Lung microvascular endothelial cell (primary cell): Measurements from ENCODE around the gene PDGFD. TPM values are rescaled to one million over a fixed set of nuclear protein-coding genes. Genes with fewer than 3 reads are reported as not detected.

Experiments
- DNase-seq, 2 donors: peaks; one replicate each; pipeline versions ENCODE4 v3.0.0 to v3.0.0-alpha.2; 2010; ENCODE audit warnings: low read depth in 2 of 2
- total RNA-seq: library from RNA; depleted of rRNA; stranded (reverse); fragments of >200 nt; gene quantifications from 2 replicates; pipeline ENCODE4 v1.2.1, GENCODE V29; 2014

The PDGFD gene
- total RNA-seq, 1 donor from 2014 or later, result 43.8 TPM

GRCh38 chr11:104093426-104094280, 70.3 kb downstream of the PDGFD start:
- no peak for DNase-seq

GRCh38 chr11:104092744-104093143, 71.2 kb downstream of the PDGFD start:
- no peak for DNase-seq

GRCh38 chr11:104091281-104092096, 72.5 kb downstream of the PDGFD start:
- DNase-seq, result no peak

GRCh38 chr11:104090767-104091166, 73.2 kb downstream of the PDGFD start:
- DNase-seq, result no peak

- peak in 1 of 2 donors; percentile 4 for DNase-seq
Measured at GRCh38 chr11:104089481-104089880, 74.5 kb downstream of the PDGFD start.

GRCh38 chr11:104086621-104087020, 77.3 kb downstream of the PDGFD start:
- no peak for DNase-seq

GRCh38 chr11:104078995-104079394, 85.0 kb downstream of the PDGFD start:
- DNase-seq, result no peak

GRCh38 chr11:104078245-104078644, 85.7 kb downstream of the PDGFD start:
- no peak for DNase-seq

GRCh38 chr11:104076455-104076854, 87.5 kb downstream of the PDGFD start:
- DNase-seq, result no peak

- no peak for DNase-seq
Measured at GRCh38 chr11:104075706-104076105, 88.2 kb downstream of the PDGFD start.

GRCh38 chr11:104075091-104075490, 88.9 kb downstream of the PDGFD start:
- DNase-seq, result no peak

GRCh38 chr11:104073950-104074705, 89.8 kb downstream of the PDGFD start:
- no peak for DNase-seq

- no peak for DNase-seq
Measured at GRCh38 chr11:104067534-104067933, 96.4 kb downstream of the PDGFD start.

GRCh38 chr11:104064034-104064630, 99.8 kb downstream of the PDGFD start:
- no peak for DNase-seq

- no peak for DNase-seq
Measured at GRCh38 chr11:104061853-104062521, 102.0 kb downstream of the PDGFD start.

- no peak for DNase-seq
Measured at GRCh38 chr11:104060820-104061219, 103.1 kb downstream of the PDGFD start.

GRCh38 chr11:104060004-104060794, 103.7 kb downstream of the PDGFD start:
- DNase-seq, result no peak

GRCh38 chr11:104058680-104059079, 105.3 kb downstream of the PDGFD start:
- DNase-seq, result no peak

- DNase-seq, result no peak
Measured at GRCh38 chr11:104057908-104058307, 106.0 kb downstream of the PDGFD start.

- no peak for DNase-seq
Measured at GRCh38 chr11:104055596-104055995, 108.4 kb downstream of the PDGFD start.
